ENCODE data around the gene PLEKHG2.

PLEKHG2 gene

DNA sequence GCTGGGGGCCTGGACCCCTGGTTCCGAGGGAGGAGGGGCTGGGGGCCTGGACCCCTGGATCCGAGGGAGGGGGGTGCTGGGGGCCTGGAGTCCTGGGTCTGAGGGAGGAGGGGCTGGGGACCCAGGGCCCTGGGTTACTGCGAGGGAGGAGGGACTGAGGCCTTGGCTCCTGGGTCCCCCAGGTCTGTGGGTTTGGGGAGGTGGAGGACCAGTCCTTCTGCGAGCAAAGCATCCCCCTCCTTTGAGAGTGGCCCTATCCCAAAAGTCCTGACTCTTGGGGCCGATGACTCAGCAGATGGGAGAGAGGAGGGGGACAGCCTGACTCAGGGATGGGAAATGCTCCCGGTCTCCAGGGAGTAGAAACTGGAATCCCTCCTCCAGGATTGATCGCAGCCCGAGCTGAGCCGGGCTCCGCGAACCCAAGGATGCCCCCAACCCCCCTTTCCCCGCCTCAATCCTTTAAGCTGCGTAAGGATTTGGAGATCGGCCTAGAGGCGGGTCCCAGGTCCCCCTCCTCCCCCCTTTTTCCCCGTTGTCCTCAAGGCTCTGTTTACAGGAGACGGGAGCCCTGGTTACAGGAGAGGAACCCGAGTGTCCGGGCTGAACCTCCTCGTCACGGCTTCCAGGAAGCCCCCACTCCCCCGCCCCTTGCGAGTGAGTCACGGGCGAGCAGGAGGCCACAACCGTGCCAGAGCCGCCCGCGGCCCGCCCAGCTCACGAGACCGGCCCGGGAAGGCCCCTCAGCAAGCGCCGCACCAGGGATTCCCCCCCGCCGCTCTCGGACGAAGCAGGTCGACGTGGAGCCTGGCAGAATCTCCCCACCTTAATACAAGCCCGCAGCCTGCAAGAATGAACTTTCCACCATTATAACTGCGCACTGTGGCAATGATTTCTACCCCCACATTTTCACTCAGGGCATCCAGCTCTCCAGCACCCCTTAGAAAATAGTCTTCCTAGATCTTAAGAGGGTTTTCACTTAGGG, 8.8 kb upstream of the PLEKHG2 start:
- DNase-seq, result peak in 51 of 56 donors; percentile 24 to 95 (median 64)

DNA sequence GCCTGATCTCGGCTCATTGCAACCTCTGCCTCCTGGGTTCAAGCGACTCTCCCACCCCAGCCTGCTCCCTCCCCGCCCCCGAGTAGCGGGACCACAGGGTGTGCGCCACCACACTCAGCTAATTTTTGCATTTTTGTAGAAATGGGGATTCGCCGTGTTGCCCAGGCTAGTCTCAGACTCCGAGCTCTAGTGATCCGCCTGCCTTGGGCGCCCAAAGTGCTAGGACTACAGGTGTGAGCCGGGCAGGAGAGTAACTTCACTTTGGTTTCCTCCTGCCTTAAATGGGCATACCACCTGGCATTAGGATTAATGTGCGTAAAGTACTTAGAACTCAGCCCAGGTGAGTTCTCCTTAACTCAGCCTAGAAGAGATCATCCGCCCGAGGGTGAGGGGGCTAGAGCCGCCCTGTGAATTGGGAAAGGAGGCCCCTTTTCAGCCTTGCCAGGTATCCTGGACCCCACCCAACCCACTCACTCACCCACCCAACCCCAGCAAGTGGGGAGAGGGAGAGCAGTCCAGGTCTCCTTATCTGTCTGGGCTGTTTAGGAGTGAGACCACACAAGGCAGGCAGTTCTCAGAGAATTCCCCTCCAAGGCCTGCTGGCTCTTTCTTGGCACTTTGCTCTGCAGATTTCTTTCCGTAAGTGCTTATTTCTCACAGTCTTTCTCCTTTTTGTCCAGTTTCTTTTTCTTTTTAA, 7.1 kb upstream of the PLEKHG2 start:
- no peak for DNase-seq

DNA sequence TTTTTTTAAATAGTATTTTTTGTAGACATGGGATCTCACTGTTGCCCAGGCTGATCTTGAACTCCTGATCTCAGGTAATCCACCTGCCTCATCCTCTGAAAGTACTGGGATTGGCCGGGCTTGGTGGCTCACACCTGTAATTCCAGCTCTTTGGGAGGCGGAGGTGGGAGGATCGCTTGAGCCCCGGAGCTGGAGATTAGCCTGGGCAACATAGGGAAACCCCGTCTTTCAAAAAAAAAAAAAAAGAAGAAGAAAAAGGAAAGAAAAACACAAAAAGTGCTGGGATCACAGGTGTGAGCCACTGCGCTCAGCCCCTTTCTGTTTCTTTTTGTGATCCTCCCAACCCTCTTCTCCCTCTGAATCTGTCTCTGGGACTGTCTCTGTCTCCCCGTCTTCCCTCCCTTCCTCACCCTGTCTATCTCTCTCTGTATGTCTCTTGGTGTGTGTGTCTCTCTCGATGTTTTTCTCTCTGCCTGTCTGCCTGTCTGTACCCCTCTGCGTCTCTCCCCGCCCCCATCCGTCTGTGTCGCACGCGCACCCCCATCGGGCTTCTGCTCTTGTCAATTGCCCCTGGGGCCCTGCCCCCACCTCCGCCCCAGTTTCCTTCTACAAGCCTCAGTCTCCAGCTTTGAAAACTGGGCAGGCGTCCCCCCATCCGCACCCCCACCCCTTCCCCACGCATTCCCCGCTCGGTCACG, 6.4 kb upstream of the PLEKHG2 start:
- DNase-seq, result peak in 9 of 56 donors; percentile 71 to 80 (median 77)

DNA sequence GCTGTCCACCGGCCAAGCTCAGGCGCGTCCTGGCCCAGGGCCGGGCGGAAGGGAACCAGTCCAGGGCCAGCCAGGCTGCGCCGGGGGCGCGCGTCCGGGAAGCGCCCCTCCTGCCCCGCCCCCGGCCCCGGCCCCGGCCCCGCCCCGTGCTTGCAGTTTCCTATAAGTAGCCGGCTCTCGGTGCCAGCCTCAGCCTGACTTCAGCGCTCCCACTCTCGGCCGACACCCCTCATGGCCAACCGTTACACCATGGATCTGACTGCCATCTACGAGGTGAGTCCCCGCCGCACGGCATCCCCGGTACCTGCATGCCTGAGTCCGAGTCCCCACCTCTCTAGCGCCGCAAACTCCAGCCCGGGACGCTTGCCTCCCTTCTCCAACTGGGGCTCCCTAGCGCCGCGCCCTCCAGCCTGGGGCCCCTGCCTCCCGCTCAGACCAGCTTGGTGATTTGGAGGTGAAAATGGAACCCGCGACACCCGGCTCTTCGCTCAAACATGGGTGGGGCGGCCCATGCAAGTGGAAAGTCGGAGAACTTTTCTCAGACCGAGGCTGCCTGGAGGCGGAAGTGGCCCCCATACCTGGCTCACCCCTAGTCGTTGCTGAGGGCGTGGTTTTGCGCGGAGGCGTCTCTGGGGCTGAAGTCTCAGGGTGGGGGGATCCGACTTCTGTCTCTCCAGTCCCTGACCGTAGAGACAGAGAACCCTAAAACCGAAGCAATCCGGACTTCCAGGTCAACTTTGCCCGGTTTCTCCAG, 5.6 kb upstream of the PLEKHG2 start, which contains the start of gene ZFP36:
Gene ZFP36, plus strand, starts transcription at position 192 of the 754 bp plus-strand sequence. Its CDS starts 58 bp downstream, at position 250.
- DNase-seq, result peak in 52 of 56 donors; percentile 27 to 91 (median 70)

DNA sequence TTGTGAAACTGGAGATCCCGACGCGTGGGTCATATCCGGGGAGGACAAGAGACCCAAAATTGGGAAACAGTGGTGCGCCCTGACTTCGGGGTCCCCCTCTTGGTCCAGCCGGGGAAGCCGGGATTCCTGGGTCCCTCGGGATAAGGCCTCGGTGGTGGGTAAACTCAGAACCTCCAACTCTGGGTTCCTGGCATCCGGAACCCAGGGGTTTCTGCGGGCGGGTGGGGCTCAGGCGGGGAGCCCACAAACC, 5.1 kb upstream of the PLEKHG2 start:
- peak in 1 of 56 donors; percentile 47 for DNase-seq

DNA sequence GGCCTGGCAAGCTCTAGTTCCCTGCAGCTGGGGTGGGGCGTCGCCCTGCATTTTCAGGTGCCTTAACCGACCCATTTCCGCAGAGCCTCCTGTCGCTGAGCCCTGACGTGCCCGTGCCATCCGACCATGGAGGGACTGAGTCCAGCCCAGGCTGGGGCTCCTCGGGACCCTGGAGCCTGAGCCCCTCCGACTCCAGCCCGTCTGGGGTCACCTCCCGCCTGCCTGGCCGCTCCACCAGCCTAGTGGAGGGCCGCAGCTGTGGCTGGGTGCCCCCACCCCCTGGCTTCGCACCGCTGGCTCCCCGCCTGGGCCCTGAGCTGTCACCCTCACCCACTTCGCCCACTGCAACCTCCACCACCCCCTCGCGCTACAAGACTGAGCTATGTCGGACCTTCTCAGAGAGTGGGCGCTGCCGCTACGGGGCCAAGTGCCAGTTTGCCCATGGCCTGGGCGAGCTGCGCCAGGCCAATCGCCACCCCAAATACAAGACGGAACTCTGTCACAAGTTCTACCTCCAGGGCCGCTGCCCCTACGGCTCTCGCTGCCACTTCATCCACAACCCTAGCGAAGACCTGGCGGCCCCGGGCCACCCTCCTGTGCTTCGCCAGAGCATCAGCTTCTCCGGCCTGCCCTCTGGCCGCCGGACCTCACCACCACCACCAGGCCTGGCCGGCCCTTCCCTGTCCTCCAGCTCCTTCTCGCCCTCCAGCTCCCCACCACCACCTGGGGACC, 4.6 kb upstream of the PLEKHG2 start:
- DNase-seq, result peak in 4 of 56 donors; percentile 8 to 52 (median 27)

DNA sequence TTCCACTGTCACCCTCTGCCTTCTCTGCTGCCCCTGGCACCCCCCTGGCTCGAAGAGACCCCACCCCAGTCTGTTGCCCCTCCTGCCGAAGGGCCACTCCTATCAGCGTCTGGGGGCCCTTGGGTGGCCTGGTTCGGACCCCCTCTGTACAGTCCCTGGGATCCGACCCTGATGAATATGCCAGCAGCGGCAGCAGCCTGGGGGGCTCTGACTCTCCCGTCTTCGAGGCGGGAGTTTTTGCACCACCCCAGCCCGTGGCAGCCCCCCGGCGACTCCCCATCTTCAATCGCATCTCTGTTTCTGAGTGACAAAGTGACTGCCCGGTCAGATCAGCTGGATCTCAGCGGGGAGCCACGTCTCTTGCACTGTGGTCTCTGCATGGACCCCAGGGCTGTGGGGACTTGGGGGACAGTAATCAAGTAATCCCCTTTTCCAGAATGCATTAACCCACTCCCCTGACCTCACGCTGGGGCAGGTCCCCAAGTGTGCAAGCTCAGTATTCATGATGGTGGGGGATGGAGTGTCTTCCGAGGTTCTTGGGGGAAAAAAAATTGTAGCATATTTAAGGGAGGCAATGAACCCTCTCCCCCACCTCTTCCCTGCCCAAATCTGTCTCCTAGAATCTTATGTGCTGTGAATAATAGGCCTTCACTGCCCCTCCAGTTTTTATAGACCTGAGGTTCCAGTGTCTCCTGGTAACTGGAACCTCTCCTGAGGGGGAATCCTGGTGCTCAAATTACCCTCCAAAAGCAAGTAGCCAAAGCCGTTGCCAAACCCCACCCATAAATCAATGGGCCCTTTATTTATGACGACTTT, 3.9 kb upstream of the PLEKHG2 start:
- peak in 1 of 56 donors; percentile 41 for DNase-seq

DNA sequence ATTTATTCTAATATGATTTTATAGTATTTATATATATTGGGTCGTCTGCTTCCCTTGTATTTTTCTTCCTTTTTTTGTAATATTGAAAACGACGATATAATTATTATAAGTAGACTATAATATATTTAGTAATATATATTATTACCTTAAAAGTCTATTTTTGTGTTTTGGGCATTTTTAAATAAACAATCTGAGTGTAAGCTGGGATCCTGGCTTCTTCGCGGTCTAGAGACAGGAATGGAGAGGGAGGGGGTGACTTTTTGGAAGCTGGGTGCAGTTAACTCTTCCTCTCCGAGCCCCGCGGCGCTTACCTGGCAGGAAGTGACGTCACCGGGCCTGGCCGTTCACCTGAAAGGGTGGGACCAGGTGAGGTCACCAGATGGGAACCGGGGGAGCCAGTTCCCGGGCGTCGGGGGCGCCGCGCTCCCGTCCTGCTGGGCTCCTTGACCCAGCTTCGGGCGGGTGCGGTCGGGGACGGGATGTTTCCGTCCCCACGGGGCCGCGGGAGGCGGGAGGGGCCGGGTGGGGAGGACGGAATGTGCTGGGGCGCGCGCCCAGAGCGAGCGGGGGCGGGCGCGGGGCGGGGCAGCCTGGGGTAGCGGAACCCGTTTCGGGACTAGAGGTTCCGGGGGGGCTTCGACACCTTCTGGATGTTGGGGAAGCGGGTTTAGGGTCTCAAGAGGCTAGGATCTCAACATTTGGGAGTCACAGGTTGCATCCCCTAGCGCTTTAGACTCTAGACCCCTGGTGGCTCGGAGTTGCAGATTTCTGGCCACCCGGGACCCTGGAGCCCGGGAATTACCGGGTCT, 3.1 kb upstream of the PLEKHG2 start:
- DNase-seq, result peak in 46 of 56 donors; percentile 14 to 82 (median 44)

DNA sequence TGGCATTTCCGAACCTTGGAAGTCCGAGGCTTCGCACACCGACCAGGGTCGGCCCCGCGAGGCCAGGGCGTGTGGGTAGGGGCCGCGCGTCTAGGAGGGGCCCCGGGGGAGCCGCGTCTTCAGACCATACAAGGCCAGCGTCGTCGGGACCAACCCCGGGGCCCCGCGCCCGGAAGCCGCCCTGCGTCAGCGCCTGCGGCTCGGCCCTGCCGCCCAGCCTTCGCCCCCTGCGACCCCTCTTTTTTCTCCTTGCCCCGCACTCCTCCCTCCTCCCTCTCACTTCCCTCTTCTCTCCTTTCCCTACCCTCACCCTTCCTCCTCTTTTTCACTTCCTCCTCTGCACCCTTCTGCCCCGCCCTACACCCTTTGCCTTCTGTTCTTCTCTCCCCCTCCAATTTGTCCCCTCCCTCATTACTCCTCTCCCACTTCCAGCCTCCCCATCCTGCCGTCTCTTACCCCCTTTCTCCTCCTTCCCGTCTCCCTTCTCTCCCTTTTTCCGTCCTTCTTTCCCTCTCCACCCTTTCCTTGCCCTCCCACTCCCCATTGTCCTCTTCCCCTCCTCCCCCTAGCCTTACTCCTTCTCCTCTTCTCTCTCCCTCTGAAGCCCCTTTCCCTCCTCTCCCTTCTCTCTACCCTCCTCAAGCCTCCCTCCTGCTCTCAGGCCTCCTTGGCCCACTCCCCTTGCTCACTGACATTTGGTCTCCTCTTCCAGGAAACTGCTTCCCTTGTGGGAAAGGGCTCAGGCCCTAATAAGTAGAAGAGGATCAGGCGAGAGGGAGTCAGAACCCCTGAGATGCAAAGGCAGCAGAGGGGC, 2.2 kb upstream of the PLEKHG2 start:
- DNase-seq, result peak in 16 of 56 donors; percentile 5 to 62 (median 34)

DNA sequence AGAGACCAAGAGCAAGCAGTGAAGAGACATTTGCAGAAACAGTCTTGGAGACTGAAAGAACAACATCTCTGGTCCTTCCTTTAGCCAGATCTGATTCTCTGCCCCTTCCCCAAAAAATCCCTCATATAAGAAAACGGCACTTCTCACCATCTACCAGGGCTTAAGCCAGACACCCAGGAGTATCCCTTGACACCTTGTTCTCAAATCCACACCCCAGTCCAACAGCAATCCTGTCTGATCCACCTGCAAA, 1.7 kb upstream of the PLEKHG2 start:
- no peak for DNase-seq

DNA sequence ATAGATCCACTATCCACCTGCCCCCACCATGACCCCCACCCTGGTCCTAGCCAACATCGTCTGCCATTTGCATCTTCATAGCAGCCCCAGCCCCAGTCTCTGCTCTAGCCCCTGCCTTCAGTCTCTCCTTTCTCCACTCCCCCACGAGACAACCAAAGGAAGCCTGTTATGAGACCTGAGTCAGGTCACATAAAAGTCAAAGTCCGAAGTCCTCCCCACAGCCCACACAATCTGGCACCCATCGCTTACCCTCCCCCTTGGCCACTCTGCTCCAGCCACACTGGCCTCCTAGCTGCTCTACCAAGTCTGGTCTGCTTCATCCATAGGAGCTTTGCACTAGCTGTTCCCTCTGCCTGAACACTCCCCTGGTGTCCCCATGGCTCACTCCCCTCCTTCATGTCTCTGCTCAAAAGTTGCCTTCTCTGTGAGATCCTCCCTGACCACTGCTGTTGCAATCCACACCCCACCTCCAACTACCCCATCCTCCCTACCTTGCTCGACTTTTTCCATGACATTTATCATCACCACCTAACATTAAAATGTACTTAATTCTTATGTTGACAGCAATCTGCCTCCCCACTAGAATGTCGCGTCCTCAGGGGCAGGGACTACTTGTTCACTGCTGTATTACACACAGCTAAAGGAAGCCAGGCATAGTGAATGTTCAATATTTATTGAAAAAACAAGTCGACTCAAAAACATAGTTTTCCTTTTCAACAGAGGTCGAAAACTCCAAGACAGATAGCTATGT, 1.2 kb upstream of the PLEKHG2 start:
- DNase-seq, result peak in 3 of 56 donors; percentile 14 to 18 (median 17)

DNA sequence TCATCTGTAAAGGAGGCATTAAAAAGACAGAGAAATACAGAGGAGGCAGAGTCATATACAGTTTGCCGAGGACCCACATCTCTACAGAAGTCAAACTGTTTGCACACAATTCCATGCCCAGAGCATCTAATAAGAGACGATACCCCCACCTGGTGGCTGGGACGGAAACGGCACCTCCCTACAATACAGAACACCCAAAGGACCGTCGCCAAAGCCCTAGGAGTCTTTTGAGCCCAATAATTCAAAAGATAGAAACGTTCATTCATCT, 703 bp upstream of the PLEKHG2 start:
- peak in 49 of 56 donors; percentile 28 to 91 (median 79) for DNase-seq

DNA sequence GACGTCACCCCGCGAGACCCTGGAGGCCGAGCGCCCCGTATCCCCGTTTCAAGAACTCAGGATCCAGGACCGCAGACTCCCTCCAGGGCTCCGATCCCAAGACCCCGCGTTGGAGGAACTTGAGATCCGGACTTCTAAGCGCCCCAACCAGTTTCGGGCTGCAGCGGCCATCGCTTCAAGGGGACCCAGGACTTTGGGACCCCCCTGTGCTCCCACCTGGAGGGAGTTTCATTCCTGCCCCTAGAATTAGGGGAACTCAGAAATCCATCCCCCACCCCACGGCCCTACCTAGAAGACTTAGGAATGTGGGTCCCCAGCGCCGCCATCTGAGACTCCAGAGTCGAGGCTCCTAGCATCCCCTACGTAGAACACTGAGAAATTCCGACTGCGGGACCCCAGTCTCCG, 400 bp downstream of the PLEKHG2 start:
- DNase-seq, result peak in 9 of 56 donors; percentile 39 to 54 (median 48)

DNA sequence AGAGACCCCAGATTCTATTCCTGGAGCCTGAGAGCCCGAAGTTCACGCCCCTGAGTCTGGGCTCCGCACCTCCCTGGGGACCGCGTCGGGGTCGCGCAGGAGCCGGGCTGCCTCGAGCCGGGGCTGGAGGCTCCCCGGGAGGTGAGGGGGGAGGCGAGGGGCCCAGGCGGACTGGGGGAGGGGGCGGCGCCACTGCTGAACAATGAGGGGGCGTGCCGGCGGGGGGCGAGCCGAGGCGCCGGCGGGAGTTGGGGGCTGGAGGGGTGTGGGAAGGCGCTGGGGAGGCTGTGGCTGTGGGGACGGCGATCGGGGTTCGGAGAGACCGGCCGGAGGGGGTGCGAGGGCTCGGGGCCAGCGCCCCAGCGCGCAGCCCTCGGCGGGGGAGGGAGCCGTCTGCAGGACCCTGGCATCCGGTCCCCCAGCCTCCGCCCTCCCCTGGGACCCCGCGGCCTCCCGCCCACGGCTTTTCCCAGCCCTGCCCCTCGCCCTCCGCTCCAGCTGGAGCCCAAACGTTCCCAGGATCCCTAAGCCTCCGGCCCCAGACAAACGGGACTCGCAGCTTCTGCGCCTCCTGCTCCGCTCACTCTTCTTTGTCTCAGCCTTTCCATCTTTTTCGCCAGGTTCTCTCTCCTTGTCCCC, 922 bp downstream of the PLEKHG2 start:
- DNase-seq, result peak in 4 of 56 donors; percentile 13 to 69 (median 46)

DNA sequence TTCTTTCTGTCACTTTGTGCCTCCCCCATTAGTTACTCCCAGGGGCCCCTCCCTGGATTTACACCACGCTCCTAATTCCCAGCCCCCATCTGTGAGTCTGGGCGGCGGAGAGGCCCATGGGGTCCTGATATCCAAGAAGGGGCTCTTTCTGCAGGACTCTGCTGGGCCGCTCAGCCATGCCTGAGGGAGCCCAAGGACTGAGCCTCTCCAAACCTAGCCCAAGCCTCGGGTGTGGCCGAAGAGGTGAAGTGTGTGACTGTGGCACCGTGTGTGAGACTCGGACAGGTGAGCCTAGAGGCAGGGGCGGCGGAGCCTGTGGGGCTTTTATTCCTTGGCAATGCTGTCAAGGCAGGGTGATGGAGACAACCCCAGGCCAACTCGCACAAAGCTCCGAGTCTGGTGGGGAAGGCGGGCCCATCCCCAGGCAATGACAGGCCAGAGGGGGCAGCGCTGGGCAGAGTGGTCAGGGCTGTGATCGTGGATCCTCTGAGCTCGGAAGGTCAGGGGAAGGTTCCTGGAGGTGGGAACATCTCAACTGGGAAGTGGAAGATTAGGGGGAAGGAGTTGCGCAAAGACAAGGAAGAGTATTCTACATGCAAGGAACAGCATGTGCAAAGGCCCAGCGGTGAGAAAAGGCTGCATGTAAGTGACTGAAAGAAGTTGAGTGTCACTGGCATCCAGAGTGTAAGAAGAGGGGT, 1.6 kb downstream of the PLEKHG2 start:
- no peak for DNase-seq
